HG03039 (cell line): Measurements from ENCODE around the gene KLF14.
"Not testable (repeated sequence)": the region's sequence is repeated elsewhere in the genome, so short reads cannot be mapped to it uniquely, and the experiment has no call there.

Source experiments
- ATAC-seq: cut with Tn5 transposase; IDR thresholded peaks from one replicate; pipeline ENCODE4 v1.9.1; 2021; ENCODE audit warnings: mild to moderate bottlenecking, moderate library complexity; ENCODE audit not compliant: unreplicated experiment

Gene KLF14

GRCh38 chr7:130733931-130734814 is at the start of gene KLF14:
TSS of gene KLF14 (minus strand) at chr7:130734207. CDS start at chr7:130734033, 174 bp downstream.
- no peak for ATAC-seq

GRCh38 chr7:130781346-130781745 is 47.3 kb upstream of the KLF14 start:
- ATAC-seq = no peak

DNA sequence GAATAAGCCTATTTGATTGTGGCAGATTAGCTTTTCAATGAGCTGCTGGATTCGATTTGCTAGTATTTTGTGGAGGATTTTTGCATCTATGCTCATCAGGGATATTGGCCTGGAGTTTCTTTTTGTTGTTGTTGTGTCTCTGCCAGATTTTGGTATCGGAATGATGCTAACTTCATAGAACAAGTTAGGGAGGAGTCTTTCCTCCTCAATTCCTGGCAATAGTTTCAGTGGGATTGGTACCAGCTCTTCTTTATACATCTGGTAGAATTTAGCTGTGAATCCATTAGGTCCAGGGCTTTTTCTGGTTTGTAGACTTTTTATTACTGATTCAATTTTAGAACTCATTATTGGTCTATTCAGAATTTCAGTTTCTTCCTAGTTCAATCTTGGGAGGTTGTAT is 43.4 kb upstream of the KLF14 start:
- no peak for ATAC-seq

- ATAC-seq = not testable (repeated sequence)
Observed at GRCh38 chr7:130772456-130772855, 38.4 kb upstream of the KLF14 start.

GRCh38 chr7:130768854-130769253 is 34.8 kb upstream of the KLF14 start:
- ATAC-seq = no peak

GRCh38 chr7:130764569-130764968 is 30.6 kb upstream of the KLF14 start:
- not testable (repeated sequence) for ATAC-seq

- ATAC-seq = no peak
Observed at GRCh38 chr7:130758429-130759056, 24.5 kb upstream of the KLF14 start.

DNA sequence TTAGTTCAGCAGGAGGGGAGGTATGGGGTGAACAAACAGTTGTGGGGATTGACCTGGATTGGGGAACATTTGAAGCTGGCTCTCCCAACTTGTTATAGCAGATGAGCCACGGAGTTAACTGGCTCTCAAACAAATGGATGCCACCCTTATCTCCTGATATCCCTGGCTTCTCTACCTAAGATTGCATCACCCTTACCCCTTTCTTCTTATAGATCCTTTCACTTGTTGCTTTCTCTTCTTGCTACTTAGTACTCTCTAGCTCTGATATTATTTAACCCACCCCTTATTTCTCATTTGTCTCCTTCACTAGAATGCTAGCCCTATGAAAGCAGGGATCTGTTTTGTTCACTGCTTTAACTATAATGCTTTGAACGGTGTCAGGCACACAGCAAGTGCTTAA is 22.3 kb upstream of the KLF14 start:
- ATAC-seq = no peak

- ATAC-seq = no peak
Observed at GRCh38 chr7:130752424-130752823, 18.4 kb upstream of the KLF14 start.

GRCh38 chr7:130750755-130751154 is 16.7 kb upstream of the KLF14 start:
- no peak for ATAC-seq

DNA sequence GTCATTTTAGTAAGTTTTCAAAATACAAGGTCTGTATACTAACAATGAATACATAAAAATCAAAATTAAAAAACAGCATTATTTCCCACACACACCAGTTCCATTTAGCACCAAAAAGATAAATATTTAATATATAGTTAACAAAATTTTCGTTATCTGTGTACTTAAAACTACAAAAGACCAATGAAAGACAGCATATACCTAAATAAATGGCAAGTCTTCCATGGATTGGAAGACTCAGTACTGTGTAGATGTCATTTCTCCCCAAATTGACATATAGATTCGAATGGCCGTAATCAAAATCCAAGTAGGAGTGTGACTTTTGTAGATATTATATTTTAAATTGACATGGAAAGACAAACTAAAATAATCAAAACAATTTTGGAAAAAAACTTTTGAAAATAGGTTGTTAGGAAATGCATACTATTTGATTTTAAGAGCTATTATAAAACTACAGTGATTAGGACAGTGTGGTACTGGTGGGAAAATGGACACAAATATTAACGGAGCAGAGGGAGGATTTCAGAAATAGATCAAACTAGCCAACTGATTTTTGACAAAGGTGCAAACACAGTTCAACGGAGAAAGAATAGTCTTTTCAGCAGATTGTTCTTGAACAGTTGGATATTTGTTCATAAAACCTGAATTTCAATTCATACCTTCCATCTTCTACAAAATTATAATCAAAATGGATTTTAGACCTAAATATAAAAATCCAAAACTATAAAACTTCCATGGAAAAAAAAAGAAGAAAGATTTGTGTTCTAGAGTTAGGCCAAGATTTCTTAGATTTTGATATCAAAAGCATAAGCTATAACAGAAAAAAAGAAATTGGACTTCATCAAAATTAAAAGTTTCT is 14.8 kb upstream of the KLF14 start:
- no peak for ATAC-seq

- no peak for ATAC-seq
Observed at GRCh38 chr7:130741331-130741995, 7.5 kb upstream of the KLF14 start.

DNA sequence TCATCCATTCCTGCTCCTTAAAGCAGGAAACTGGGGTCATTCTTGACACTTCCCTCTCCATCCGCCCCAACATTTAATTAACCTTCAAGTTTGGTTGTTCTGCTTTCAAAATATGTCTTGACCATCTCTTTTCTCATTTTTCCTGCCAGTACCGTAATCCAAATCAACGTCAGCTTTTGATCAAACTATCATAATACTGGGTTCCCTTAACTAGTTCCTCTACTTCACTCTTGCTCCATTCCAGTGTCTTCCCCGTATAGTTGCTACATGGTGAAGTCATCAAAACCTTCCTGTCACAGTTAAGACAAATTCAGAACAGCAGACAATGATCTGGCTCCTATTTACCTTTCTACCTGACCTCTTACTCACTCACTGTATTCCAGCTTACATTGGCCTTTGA is 6.6 kb upstream of the KLF14 start:
- no peak for ATAC-seq

- ATAC-seq = no peak
Observed at GRCh38 chr7:130736298-130736900, 2.4 kb upstream of the KLF14 start.

DNA sequence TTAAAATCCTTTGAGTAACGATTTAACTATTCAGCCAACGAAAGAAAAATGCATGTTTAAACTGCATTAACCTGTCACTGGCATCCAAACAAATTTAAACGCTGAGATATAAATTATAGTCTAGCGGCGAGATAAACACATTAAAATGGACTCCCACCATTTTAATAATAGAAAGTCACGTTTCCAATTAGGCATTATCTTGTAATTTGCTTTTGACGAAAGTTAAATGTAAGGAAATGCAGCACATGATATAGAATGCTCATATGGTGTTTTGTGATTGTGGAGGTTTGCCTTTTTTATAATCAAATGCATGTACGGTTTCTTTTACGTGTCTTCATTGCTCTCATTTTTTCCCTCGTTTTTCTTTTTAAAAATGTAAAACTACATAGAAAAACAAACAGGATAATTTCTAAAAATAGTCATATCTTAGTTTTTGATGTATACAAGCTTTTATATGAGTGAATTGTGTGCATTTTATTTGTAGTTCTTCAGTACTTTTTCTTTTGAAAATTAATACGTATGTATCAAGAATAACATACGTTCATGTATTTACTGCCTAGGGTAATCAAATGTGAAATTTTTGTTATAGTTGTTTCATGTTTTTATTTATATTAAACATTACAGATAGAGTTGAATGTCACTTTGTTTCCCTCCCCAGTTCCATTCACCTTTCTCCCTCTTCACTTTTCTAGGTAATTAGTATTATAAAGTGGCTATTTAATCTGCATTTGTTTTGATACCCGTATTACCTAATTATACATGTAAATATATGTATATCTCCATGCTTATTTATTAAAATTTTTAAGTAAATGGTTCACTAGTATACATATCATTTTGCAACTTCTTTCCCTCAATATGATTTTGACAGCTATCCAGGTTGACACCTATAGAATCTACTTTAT is 1.1 kb upstream of the KLF14 start:
- ATAC-seq = no peak

DNA sequence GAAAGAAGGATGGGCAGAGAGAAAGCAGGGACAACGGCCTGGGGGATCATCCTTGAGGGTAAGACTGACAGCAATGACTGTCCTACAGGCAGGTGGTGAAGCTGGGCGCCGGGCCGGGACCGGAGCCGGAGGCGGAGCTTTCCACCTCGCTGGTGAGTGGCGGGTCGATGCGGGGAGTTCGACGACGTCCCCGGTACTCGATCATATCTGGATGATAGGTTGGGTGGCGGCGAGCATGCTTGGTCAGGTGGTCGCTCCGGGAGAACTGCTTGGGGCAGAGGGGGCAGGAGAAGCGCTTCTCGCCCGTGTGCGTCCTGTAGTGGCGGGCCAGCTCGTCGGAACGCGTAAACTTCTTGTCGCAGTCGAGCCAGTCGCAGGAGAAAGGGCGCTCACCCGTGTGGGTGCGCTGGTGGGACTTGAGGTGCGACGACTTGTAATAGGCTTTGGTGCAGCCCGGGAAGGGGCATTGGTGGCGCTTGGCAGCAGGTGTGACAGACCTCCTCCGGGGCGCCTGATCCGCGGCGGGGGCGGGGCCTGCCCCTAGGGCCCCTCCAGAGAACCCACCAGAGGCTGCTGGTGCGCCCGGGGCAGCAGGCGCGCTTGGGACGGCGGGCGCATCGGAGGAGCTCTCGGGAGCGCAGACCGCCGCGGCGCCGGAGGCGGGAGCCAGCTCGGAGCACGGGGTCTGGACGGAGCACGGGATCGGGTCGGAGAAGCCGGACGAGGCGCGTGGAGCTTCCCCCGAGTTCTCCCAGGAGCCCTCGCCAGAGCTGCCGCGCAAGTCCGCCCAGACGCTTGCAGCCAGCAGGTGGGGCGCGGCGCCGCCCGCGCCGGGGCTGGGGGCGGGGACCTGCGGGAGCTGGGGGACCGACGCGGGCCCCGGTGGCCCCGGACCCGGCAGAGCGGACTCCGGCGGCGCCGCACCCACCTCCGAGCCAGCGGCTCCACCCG is 752 bp downstream of the KLF14 start:
- no peak for ATAC-seq

- ATAC-seq = no peak
Observed at GRCh38 chr7:130723784-130724183, 10.2 kb downstream of the KLF14 start.
